ENCODE results near the gene E2F6.
"Not testable (repeated sequence)": the region's sequence is repeated elsewhere in the genome, so short reads cannot be mapped to it uniquely, and the experiment has no call there.

Gene E2F6

DNA sequence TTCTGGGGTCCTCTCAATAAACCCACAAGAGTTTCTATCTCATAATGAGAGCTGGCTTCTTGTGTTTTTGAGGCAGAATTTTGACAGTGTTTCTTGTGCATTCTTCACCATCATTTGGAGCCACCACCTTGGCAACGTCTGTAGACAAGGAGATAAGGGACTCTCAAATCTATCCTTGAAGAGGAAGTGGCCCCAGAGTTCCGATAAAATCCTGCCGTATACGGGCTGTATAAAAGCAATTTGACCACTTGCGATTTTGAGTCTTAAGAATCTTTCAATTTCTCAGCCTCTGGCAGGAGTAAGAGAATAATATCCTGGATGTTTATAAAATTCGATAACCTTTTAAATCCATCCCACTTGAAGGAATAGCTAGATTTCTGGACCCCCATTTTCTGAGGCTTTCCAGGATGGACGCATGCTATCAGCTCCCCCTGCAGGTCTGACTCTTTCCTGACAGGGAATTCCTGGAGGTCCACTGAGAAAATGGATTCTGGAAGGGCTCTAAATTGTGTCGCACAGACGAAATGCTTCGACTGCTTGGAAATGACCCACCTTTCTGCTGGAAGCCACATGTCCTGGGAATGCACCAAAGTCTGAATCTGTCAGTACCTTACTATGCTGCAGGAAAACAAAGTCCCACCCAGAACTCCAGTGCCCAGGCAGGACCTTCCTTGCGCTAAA lies 54.1 kb downstream of the E2F6 start:
- FAIRE-seq = no peak

DNA sequence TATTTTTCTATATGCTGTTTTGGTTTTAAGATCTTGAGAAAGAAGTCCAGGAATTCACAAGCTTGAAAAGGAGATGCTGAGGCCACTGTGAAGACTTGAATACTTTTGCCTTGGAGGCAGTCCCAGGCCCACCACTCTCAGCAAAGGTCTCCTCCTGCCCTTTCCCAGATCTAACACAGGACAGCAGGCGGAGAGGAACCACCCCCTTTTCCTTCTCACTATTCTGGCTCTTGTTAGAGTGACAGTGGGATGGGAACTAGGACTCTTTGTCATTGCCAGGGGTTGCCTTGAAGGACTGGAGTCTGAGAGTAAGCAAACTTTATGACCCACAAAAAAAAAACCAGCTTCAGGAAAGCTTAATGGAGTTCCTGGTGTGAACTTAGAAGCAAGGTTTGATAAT lies 54.7 kb downstream of the E2F6 start:
- no peak for FAIRE-seq

DNA sequence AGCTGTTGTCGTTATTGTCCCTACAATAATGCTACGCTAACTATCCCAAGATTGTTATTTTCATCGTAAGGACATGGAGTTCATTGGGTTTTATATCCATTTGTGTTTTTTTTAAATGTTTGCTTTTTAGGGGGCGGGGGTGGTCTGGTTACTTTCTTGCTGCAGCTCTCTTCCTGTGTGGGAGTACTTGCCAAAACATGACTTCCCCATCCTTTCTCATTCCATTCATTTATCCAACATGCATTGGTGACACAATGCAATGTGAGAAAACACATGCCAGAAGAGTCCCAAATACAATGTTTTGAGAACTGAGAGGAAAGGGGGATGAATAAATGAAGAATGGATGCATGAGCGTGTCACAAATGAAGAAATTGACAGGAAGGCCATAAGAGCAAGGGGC lies 55.9 kb downstream of the E2F6 start:
- no peak for FAIRE-seq

DNA sequence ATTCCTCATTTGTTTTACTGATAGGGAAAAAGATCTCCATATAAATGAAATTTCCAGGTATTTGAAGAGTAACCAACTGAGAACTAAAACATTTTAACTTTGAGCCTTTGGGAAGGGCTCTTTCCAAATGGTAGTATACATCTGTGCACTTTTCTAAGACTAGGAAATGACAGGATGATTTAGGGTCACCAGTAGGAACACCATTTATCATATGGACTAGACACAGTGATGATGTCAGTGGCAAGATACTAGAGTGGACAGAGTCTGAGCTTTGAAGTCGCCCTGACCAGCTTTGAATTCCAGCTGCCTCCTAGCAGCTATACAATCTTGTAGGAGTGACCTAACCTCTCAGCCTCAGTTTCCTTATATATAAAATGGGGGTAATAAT lies 56.4 kb downstream of the E2F6 start:
- no peak for FAIRE-seq

DNA sequence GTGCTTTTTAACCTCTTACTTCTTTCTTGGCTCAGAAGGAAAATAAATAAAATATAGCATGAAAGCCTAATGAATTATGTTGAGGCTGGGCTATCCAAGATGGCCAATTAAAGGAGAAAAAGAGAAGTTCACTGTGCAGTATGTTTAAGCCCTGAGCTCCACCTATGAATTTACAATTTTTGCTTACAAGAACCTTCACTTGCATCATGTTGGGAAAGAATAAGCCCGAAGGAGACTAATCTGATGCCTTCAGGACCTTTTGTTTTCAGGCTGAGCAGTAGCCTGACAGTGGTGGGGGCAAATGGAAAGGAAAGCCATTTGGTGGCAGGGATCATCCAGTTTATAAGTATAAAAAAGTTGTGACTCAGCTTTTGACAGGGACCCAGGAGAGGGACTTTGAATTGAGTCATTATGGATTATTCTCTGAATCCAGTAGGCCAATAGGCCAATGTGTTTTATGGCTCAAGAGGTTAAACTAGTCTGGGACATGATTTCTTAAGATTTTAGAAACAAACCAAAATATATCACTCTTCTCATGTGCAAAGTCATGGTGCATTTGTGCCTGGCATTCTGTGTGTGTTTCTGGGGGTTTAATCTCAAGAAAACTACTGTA lies 56.9 kb downstream of the E2F6 start:
- FAIRE-seq = no peak

DNA sequence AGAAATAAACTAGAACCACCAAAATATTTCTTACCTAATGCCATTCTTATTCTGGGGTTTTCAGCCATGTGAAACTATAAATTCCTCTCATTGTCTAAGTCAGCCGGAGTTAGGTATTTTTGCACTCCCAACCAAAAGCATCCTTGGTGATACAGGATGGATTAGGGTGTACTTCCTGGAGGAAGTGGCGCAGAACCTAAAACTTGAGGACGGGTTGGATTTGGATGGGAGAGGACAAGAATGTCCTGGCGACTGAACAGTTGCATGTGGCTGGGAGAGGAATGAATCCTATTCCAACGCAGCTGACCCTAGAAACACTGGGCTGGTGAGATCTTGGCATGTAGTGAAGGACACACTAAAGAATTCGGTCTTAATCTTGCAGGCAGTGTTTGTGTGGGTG lies 58.5 kb downstream of the E2F6 start:
- FAIRE-seq = no peak

DNA sequence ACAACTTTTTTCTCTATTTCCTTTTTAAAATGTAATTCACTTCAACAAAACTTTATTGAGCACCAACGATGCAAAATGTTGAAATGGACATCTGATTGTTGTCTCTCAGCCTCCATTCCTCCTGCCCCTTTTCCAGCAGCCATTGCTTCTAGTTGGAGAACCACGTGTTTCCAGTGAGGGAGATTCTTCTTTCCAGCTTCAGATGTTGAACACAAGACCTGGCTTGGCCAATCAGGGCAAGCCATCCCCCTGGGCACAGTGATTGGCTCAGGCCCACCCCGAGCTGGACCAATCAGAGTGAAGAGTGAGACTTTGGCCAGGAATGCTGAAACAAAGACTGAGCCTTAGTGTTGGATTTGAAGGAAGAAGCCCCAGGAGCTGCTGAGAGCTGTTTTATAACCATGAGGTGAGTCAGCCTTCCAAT lies 59.0 kb downstream of the E2F6 start:
- no peak for FAIRE-seq

DNA sequence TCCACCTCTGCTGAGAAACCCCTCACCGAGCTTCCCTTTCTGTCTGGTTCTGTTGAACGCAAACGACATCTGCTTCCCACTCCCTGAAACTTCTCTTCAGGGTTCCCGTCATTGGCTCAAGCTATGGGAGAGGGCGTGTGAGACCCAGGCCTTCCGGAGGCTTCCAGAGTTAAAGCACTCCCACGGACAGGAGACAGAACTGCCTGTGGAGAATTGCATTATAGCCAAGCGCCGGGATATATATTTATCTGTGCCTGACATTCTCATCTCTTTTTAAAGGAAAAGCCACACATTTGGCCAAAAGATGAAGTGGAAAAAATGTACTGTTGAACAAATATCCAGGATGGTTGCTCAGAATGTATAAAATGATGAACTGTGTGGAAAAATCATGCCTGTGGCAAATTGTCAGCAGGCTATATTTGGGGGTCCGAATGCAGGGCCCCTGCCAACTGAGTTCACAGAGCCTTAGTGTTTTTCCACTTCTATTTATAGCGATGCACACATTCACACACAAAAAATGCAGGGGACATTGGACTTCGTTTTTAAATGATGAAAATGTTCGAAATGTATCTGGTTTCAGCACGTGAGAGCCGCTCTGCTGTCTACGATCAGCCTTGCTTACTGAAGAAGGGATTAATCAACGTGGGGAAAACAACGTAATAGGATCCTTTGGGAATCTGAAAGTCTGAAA lies 59.5 kb downstream of the E2F6 start:
- FAIRE-seq = no peak

DNA sequence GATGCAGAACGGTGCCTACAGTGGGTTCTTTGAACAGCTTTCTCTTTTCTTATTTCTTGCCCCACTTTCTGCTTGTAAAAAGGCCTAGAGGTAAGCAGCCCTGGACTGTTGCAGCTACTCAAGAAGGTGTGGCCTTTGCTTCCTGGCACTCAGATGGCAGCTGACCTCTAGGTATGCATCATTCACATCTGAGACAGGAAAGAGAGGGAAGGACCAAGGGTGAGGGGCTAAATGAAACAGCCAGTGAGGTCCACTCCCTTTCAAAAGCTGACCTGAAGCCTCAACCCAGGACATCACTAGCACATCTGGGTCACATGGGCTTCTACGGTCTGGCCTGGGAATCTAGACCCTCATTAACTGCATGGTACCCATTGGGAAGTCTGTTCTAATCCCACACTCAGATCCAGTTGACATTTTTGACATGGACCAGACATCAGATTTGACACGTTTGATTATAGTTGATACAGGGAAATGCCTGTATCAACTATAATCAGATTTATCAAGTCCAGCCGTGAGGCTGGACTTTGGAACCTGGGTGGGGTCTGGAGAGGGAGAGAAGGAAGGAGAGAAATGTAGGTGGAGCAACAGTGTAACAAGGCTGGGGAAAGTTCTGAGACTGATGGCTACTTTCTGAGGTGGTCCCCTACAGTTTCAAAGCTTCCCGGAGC lies 60.2 kb downstream of the E2F6 start:
- FAIRE-seq = no peak

DNA sequence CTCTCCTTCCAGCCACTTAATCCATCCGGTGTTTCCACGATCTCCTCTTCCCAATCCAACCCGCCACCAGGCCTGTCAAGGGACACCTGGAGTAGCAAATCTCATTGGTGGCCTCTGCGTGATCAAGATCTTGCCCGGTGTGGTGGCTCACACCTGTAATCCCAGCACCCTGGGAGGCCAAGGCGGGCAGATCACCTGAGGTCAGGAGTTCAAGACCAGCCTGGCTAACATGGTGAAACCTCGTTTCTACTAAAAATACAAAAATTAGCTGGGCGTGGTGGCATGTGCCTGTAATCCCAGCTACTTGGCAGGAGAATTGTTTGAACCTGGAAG lies 60.9 kb downstream of the E2F6 start:
- FAIRE-seq = not testable (repeated sequence)

DNA sequence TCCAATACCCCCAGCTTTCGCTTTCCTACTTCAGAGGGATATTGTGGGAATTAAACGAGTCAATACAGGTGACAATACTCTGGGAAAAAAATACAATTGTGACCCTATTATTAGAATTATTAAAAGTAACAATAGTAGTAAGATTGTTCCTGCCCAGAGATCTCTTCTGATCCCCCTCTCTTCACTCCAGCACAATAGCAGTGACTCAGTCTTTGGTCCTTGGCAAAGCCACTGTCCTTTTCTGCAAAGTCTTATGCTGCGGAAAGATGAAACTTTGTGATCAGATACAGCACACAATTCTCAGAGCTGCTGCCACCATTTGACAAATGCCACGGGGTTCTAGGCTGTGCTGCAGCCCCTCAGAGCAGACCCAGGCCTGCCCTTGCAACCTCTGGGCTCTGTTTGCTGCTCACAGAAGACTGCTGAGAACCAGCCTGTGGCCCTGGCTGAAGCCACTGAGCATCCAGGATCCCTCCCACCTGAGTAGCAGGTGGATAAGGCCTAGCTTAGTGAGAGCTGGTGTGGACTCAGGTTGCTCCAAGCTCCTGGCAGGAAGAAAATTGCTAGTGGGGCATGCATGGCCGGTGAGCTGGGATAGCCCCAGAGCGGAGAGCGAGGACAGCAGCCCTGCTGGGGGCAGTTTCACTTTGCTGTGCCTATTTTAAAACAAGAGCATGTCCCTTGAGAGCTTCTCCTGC lies 61.4 kb downstream of the E2F6 start:
- no peak for FAIRE-seq

DNA sequence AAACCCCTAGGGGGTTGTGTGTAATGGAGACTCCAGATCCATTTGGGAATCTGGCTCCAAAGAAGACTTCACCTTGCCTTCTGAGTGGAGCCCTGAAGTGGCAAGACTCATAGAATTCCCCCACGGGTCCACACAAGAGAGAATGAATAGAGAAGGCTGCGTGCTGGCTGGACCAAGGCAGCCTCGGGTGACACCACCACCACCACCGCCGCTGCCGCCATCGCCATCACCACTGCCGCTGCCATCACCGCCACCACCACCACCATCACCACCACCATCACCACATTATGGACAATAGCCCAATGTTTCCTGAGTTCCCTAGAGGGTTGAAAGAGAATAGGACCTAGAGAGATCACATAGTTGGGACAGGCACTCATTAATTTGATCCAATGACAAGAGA lies 63.5 kb downstream of the E2F6 start:
- FAIRE-seq = no peak

DNA sequence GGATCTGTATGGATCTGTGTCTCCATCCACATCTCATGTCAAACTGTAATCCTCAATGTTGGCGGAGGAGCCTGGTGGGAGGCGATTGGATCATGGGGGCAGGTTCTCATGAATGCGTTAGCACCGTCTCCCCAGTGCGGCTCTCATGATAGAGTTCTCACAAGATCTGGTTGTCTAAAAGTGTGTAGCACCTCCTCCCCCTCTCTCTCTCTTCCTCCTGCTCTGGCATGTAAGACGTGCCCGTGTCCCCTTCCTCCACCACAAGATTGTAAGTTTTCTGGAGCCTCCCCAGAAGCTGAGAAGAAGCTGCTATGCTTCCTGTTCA lies 66.6 kb downstream of the E2F6 start:
- no peak for FAIRE-seq

DNA sequence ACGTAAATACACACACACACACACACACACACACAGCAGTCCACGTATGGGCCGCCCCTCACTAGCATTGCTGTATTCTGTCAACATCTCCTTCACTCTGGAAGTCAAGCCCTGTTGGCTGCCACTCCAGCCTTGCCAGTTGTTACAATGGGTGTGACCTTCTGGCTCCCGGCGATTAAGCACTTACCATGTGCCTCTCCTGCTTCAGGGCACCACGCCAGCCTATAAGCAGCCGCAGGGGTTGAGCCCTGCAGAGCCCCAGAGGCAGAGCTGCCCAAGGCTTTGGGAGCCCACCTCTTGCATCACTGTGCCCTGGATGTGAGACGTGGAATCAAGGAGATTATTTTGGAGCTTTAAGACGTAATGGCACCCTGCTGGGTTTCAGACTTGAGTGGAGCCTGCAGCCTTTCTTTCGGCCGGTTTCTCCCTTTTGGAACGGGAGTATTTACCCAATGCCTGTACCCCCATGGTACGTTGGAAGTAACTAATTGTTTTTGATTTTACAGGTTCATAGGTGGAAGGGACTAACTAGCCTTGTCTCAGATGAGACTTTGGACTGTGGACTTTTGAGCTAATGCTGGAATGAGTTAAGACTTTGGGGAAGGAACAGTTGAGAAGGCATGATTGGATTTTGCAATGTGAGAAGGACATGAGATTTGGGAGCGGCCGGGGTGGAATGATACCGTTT lies 67.1 kb downstream of the E2F6 start:
- no peak for FAIRE-seq

DNA sequence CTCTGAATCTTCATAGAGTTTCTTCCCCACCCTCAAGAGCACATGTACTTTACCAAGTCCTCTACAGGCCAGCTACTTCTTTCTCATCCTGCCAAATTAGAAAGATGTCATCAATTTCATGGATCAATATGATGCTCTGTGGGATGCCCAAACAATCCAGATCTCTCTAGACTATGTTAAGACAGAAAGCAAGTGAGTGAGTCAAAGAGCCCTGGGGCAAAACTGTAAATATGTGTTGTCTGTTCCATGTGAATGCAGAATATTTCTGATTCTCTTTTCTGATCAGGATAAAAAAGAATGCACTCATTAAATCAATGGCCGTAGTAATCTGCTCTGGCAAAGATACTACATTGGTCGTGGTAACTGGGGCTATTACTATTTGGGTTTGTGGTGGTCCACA lies 68.4 kb downstream of the E2F6 start:
- no peak for FAIRE-seq

DNA sequence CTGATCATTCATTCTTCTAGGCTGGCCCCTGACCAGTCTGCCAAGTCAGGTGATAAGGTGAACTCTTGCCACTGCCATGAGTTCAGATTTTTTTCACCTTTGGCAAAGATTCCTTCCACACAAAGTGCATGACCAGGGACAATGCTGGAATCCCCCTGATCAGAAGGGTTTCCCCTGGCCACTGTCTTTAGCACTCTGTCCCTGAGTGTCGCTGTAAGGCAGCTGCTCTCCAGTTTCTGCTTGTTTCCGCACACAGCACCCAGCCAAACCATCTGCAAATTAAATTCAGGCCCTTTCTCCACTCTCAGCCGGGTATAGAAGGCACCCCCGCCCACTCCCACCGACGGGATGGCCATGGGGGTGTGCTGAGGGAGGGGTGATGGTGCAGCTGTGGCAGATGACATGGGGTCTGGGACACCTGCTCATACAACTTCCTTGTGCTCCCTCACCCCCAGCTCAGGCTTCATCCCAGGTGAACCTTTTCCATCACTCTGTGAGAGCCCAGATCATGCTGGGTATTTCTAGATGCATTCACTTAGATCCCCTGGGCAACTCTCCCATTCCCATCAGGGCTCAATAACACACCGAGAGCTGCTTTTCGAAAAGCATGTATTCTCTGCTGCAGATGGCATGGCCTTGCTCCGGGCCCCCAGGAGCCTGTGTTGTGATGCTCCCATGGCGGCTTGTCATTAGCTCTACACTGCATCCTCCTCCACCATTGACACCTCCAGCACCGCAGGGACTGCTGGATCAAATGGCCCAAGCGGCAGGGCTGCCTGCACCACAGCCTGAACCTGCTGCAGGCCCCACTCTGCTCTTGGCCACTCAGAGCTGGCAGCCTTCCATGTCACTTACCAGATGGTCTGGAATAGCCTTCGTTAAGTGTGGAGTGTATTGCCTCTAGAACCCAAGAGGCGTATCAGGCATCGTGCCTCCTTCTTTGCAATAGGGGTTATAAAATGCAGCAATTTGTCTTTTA lies 69.2 kb downstream of the E2F6 start:
- no peak for FAIRE-seq

DNA sequence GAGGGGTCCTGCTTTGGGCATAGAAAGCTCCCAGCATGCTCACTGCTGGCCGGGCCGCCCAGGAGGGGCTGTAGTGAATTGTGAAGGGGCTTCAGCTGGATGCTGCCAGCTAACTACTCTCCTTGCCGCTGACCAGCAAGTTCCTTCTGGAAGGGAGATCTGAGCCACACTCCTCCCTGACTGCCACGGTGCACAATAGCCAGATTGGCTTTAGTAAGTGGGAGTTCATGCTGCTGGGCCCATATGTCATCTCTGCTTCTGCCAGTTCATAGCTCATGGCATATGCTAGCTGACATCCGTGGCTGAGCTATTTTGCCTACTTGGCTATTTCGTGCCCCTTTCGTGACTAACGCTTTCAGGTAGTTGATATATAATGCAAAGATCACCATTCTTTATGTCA lies 69.9 kb downstream of the E2F6 start:
- FAIRE-seq = no peak

DNA sequence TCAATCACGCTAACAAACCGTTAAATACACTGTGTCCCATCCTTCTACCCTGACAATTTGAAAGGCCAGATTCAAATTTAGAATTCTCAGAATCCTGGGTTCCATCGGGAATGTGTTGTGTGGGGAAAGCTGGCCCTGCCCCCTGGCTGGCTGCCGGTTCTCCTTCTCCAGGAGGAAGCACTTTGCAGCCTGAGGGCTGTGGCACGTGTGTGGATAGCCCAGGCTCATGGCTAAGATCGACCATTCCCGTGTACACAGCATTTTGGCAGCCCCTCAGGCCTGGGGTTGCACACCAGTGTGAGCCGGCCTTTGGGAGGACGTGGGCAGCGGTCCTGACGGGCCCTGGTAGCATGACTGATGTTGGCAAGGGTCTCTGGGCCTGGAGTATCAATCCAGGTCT lies 70.6 kb downstream of the E2F6 start:
- no peak for FAIRE-seq
